HepG2 (cell line): ENCODE measurements around the gene AAMP. TPM values are rescaled to one million over a fixed set of nuclear protein-coding genes. Genes with fewer than 3 reads are reported as not detected.

Experiments used
- CBX2 ChIP-seq, 2 experiments: fragments of 200-600 bp in 1 of 2; sonication (generic); formaldehyde crosslinking in 1 of 2; IDR thresholded peaks; 2 replicates each; pipeline versions ENCODE4 v1.7.0 to v1.8.1; 2018 to 2022; ENCODE audit warnings: low read depth in 2 of 2, low read length in 1 of 2, mild to moderate bottlenecking in 1 of 2, missing genetic modification reagents in 1 of 2
- FUBP1 ChIP-seq: sonication (generic); formaldehyde crosslinking; IDR thresholded peaks from 2 replicates; pipeline ENCODE4 v1.5.1; 2020; ENCODE audit warnings: missing genetic modification reagents, mild to moderate bottlenecking, borderline replicate concordance
- GMEB1 ChIP-seq: sonication (generic); formaldehyde crosslinking; IDR thresholded peaks from 2 replicates; pipeline ENCODE4 v1.5.1; 2020; ENCODE audit warnings: missing genetic modification reagents, mild to moderate bottlenecking, borderline replicate concordance
- HDAC2 ChIP-seq: sonication (generic); formaldehyde crosslinking; IDR thresholded peaks from 2 replicates; pipeline ENCODE4 v1.4.0; 2020; ENCODE audit warnings: missing genetic modification reagents
- HNRNPK ChIP-seq: fragments of 200-400 bp; formaldehyde crosslinking; IDR thresholded peaks from 2 replicates; pipeline ENCODE4 v1.6.1; 2018; ENCODE audit warnings: low read length, low read depth, moderate library complexity, mild to moderate bottlenecking; ENCODE audit not compliant: poor library complexity, severe bottlenecking
- HOXA7 ChIP-seq: sonication (generic); formaldehyde crosslinking; IDR thresholded peaks from 2 replicates; pipeline ENCODE4 v1.8.1; 2022; ENCODE audit warnings: mild to moderate bottlenecking, missing genetic modification reagents, moderate library complexity
- KLF15 ChIP-seq: sonication (generic); formaldehyde crosslinking; IDR thresholded peaks from 2 replicates; pipeline ENCODE4 v1.8.1; 2023; ENCODE audit warnings: borderline replicate concordance, mild to moderate bottlenecking, inconsistent platforms, missing genetic modification reagents, mixed read lengths
- NR2F1 ChIP-seq, 2 experiments: fragments of 450-650 bp in 1 of 2; formaldehyde crosslinking in 1 of 2; IDR thresholded peaks; 2 replicates each; pipeline versions ENCODE4 v1.5.0 to v1.6.1; 2016 to 2020; ENCODE audit warnings: mild to moderate bottlenecking in 1 of 2, missing compliant biosample characterization in 1 of 2, missing genetic modification reagents in 1 of 2, moderate library complexity in 1 of 2
- PREB ChIP-seq: sonication (generic); formaldehyde crosslinking; IDR thresholded peaks from 2 replicates; pipeline ENCODE4 v1.4.0; 2020; ENCODE audit warnings: missing genetic modification reagents
- TFE3 ChIP-seq: IDR thresholded peaks from 2 replicates; pipeline ENCODE4 v1.6.1; 2016
- TOE1 ChIP-seq: sonication (generic); formaldehyde crosslinking; IDR thresholded peaks from 2 replicates; pipeline ENCODE4 v1.4.0; 2020; ENCODE audit warnings: mild to moderate bottlenecking, missing genetic modification reagents
- ZBTB20 ChIP-seq: sonication (generic); formaldehyde crosslinking; IDR thresholded peaks from 2 replicates; pipeline ENCODE4 v1.8.1; 2023; ENCODE audit warnings: missing genetic modification reagents, low read depth, mild to moderate bottlenecking, borderline replicate concordance
- ZNF263 ChIP-seq: sonication (generic); formaldehyde crosslinking; IDR thresholded peaks from 2 replicates; pipeline ENCODE4 v1.4.0; 2020; ENCODE audit warnings: missing genetic modification reagents
- ZNF331 ChIP-seq: sonication (generic); formaldehyde crosslinking; IDR thresholded peaks from 2 replicates; pipeline ENCODE4 v1.4.0; 2020; ENCODE audit warnings: missing genetic modification reagents
- ZNF543 ChIP-seq: sonication (generic); formaldehyde crosslinking; IDR thresholded peaks from 2 replicates; pipeline ENCODE4 v1.4.0; 2020; ENCODE audit warnings: mild to moderate bottlenecking, missing genetic modification reagents
- ZNF646 ChIP-seq: sonication (generic); formaldehyde crosslinking; IDR thresholded peaks from 2 replicates; pipeline ENCODE4 v1.9.0; 2021; ENCODE audit warnings: mild to moderate bottlenecking, missing genetic modification reagents
- polyA plus RNA-seq, 8 experiments: library from polyadenylated mRNA; depleted of rRNA in 3 of 8; stranded (reverse) in 7 of 8; unstranded in 1 of 8; fragments of >200 nt; fragmentation: Illumina TruSeq in 4 of 8; extraction: Trizol in 4 of 8; gene quantifications; 2 replicates each; pipeline versions ENCODE4 v1.2.1 to v1.2.3, GENCODE V29; 2011 to 2016; ENCODE audit warnings: low read depth in 4 of 8, missing spikeins in 1 of 8, mixed read lengths in 1 of 8; ENCODE audit not compliant: insufficient read depth in 1 of 8
- total RNA-seq, 5 experiments: library from RNA; depleted of rRNA; stranded (reverse); fragments of >200 nt; fragmentation: Illumina TruSeq; extraction: Trizol; gene quantifications; 2 replicates each; pipeline ENCODE4 v1.2.3, GENCODE V29; 2016; ENCODE audit warnings: low read depth in 1 of 5

AAMP gene
- total and polyA plus RNA-seq, 2 of the 13 experiments (the other 11 are each of a cell fraction or from before 2014, with no cell fraction given), result 110 to 186 TPM

GRCh38 chr2:218296847-218297246 is 26.9 kb upstream of the AAMP start (continued):
- TF ChIP-seq PREB (CRISPR knock-in tag) (no peak), ZNF543 (no peak), GMEB1 (CRISPR knock-in tag) (no peak), CBX2 (IDR thresholded peaks at IDR 0.05; ENCODE audit: low read depth, low read length) (no peak), CBX2 (CRISPR knock-in tag; IDR thresholded peaks at IDR 0.05; ENCODE audit: low read depth) (0 out of 2 replicates have a peak, but pooled peaks have one; percentile 52), HOXA7 (CRISPR knock-in tag) (no peak), ZNF331 (0 out of 2 replicates have a peak, but pooled peaks have one; percentile 10), TOE1 (CRISPR knock-in tag) (no peak), ZNF263 (no peak), ZBTB20 (CRISPR knock-in tag) (no peak), ZNF646 (CRISPR knock-in tag) (no peak), TFE3 (CRISPR knock-in tag) (no peak), NR2F1 (CRISPR knock-in tag; IDR thresholded peaks at IDR 0.05) (no peak), FUBP1 (no peak), HDAC2 (CRISPR knock-in tag) (peak; percentile 42; the same call in 1 of the 2 replicates), HNRNPK (no peak), KLF15 (CRISPR knock-in tag) (no peak)
